ENCODE measurements around the gene SPANXN2. TPM values are rescaled to one million over a fixed set of nuclear protein-coding genes. Genes with fewer than 3 reads are reported as not detected.
"Not testable (repeated sequence)": the region's sequence is repeated elsewhere in the genome, so short reads cannot be mapped to it uniquely, and the experiment has no call there.

Gene SPANXN2, protein sequence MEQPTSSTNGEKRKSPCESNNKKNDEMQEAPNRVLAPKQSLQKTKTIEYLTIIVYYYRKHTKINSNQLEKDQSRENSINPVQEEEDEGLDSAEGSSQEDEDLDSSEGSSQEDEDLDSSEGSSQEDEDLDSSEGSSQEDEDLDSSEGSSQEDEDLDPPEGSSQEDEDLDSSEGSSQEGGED
- total RNA-seq (2021), result not detected in 3 replicates
- not detected for Bru-seq, nascent RNA
- long read RNA-seq, experiment 1, result 0 reads
- long read RNA-seq, experiment 2, result 0 reads
- long read RNA-seq, experiment 3, result 0 reads

DNA sequence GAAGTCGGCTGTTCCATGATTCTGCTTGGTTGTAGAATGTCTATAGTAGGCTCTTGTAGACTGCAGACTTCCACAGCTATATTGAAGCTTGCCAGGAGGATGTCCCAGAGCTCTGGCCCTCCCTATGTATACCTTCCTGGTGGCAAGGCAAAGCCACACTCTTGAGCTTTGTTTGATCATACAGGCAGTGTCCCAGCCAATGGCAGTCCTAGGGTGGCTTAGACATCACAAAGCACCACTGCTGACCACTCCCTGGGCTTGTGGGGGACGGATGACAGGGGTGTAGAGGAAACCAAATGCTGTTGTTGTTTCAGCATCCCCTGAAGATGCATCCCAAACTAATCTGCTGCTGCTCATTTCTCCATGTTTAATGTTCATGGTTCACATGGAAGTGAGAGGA, at the start of gene SPANXN2:
TSS of gene SPANXN2 (minus strand) at position 101 of the 400 bp plus-strand sequence. CDS start at position 17, 84 bp downstream.
- DNase-seq (ENCODE audit: low spot score); POLR2A ChIA-PET; H3K27ac Mint-ChIP-seq; H3K4me3 Mint-ChIP-seq; ATAC-seq; H3K27me3 Mint-ChIP-seq (ENCODE audit: low read depth); CTCF ChIA-PET; H3K4me1 Mint-ChIP-seq: not testable (repeated sequence)
- peaks cover 56% of the 10 kb centered on the region for H3K36me3 Mint-ChIP-seq
- peaks cover 69% of the 10 kb centered on the region for H3K9me3 Mint-ChIP-seq

DNA sequence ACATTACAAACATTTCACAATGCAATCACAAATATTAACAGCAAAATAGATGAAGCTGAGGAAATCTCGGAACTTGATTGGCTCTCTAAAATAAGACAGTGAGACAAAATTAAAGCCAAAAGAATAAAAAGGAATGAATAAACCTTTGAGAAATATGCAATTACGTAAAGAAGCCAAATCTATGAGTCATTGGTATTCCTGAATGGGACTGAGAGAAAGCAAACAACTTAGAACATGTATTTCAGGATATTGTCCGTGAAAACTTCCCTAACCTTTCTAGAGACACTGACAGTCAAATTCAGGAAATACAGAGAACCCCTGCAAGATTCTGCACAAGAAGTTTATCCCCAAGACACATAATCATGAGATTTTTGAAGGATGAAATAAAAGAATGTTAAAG, 48.4 kb upstream of the SPANXN2 start:
- POLR2A ChIA-PET, result no interaction called here
- CTCF ChIA-PET, result no interaction called here
- H3K4me3 Mint-ChIP-seq, result no peak overlapping the region
- H3K9me3 Mint-ChIP-seq, result peaks cover 52% of the 10 kb centered on the region
- TF ChIP-seq TCF7 (CRISPR knock-in tag; IDR thresholded peaks at IDR 0.05; ENCODE audit: low read depth) (no peak), RORB (CRISPR knock-in tag; IDR thresholded peaks at IDR 0.05) (no peak), TP53 (CRISPR knock-in tag; IDR thresholded peaks at IDR 0.05) (no peak), NR1H2 (CRISPR knock-in tag; IDR thresholded peaks at IDR 0.05) (no peak), NFYB (CRISPR knock-in tag; conservative IDR thresholded peaks at IDR 0.05; ENCODE audit: low read depth) (no peak), CREM (CRISPR knock-in tag; IDR thresholded peaks at IDR 0.05) (no peak)
- TF ChIP-seq, protein P1, sequence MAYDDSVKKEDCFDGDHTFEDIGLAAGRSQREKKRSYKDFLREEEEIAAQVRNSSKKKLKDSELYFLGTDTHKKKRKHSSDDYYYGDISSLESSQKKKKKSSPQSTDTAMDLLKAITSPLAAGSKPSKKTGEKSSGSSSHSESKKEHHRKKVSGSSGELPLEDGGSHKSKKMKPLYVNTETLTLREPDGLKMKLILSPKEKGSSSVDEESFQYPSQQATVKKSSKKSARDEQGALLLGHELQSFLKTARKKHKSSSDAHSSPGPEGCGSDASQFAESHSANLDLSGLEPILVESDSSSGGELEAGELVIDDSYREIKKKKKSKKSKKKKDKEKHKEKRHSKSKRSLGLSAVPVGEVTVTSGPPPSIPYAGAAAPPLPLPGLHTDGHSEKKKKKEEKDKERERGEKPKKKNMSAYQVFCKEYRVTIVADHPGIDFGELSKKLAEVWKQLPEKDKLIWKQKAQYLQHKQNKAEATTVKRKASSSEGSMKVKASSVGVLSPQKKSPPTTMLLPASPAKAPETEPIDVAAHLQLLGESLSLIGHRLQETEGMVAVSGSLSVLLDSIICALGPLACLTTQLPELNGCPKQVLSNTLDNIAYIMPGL (CRISPR knock-in tag; IDR thresholded peaks at IDR 0.05), result no peak
- TF ChIP-seq, protein P2, sequence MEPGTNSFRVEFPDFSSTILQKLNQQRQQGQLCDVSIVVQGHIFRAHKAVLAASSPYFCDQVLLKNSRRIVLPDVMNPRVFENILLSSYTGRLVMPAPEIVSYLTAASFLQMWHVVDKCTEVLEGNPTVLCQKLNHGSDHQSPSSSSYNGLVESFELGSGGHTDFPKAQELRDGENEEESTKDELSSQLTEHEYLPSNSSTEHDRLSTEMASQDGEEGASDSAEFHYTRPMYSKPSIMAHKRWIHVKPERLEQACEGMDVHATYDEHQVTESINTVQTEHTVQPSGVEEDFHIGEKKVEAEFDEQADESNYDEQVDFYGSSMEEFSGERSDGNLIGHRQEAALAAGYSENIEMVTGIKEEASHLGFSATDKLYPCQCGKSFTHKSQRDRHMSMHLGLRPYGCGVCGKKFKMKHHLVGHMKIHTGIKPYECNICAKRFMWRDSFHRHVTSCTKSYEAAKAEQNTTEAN (CRISPR knock-in tag; IDR thresholded peaks at IDR 0.05), result no peak
- TF ChIP-seq, protein P3, sequence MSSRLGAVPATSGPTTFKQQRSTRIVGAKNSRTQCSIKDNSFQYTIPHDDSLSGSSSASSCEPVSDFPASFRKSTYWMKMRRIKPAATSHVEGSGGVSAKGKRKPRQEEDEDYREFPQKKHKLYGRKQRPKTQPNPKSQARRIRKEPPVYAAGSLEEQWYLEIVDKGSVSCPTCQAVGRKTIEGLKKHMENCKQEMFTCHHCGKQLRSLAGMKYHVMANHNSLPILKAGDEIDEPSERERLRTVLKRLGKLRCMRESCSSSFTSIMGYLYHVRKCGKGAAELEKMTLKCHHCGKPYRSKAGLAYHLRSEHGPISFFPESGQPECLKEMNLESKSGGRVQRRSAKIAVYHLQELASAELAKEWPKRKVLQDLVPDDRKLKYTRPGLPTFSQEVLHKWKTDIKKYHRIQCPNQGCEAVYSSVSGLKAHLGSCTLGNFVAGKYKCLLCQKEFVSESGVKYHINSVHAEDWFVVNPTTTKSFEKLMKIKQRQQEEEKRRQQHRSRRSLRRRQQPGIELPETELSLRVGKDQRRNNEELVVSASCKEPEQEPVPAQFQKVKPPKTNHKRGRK (CRISPR knock-in tag; IDR thresholded peaks at IDR 0.05; ENCODE audit: borderline replicate concordance), result no peak
- TF ChIP-seq, protein P4, sequence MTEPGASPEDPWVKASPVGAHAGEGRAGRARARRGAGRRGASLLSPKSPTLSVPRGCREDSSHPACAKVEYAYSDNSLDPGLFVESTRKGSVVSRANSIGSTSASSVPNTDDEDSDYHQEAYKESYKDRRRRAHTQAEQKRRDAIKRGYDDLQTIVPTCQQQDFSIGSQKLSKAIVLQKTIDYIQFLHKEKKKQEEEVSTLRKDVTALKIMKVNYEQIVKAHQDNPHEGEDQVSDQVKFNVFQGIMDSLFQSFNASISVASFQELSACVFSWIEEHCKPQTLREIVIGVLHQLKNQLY (CRISPR knock-in tag; IDR thresholded peaks at IDR 0.05), result no peak
- TF ChIP-seq, protein P5, sequence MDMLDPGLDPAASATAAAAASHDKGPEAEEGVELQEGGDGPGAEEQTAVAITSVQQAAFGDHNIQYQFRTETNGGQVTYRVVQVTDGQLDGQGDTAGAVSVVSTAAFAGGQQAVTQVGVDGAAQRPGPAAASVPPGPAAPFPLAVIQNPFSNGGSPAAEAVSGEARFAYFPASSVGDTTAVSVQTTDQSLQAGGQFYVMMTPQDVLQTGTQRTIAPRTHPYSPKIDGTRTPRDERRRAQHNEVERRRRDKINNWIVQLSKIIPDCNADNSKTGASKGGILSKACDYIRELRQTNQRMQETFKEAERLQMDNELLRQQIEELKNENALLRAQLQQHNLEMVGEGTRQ (CRISPR knock-in tag; IDR thresholded peaks at IDR 0.05), result no peak
- TF ChIP-seq, protein P6, sequence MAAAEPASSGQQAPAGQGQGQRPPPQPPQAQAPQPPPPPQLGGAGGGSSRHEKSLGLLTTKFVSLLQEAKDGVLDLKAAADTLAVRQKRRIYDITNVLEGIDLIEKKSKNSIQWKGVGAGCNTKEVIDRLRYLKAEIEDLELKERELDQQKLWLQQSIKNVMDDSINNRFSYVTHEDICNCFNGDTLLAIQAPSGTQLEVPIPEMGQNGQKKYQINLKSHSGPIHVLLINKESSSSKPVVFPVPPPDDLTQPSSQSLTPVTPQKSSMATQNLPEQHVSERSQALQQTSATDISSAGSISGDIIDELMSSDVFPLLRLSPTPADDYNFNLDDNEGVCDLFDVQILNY (CRISPR knock-in tag; IDR thresholded peaks at IDR 0.05), result no peak
- TF ChIP-seq, protein P7, sequence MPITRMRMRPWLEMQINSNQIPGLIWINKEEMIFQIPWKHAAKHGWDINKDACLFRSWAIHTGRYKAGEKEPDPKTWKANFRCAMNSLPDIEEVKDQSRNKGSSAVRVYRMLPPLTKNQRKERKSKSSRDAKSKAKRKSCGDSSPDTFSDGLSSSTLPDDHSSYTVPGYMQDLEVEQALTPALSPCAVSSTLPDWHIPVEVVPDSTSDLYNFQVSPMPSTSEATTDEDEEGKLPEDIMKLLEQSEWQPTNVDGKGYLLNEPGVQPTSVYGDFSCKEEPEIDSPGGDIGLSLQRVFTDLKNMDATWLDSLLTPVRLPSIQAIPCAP (CRISPR knock-in tag; IDR thresholded peaks at IDR 0.05), result no peak
- DNase-seq (ENCODE audit: low spot score) (no peak), ATAC-seq (no peak)
- peaks cover 1% of the 10 kb centered on the region; the same call in 1 of the 2 replicates for H3K27me3 Mint-ChIP-seq (ENCODE audit: low read depth)
- no peaks in the 10 kb centered on the region for H3K4me1 Mint-ChIP-seq
- no peak overlapping the region for H3K27ac Mint-ChIP-seq
- H3K36me3 Mint-ChIP-seq, result peaks cover 43% of the 10 kb centered on the region

DNA sequence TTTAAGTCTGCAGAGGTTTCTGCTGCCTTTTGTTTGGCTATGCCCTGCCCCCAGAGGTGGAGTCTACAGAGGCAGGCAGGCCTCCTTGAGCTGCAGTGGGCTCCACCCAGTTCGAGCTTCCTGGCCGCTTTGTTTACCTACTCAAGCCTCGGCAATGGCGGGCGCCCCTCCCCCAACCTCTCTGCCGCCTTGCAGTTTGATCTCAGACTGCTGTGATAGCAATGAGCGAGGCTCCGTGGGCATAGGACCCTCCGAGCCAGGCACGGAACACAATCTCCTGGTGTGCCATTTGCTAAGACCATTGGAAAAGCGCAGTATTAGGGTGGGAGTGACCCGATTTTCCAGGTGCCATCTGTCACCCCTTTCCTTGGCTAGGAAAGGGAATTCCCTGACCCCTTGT, 47.2 kb upstream of the SPANXN2 start:
- not testable (repeated sequence) for H3K4me3 Mint-ChIP-seq

More for the DNA sequence above, 47.2 kb upstream of the SPANXN2 start:
- H3K27me3 Mint-ChIP-seq (ENCODE audit: low read depth); POLR2A ChIA-PET; DNase-seq (ENCODE audit: low spot score); H3K27ac Mint-ChIP-seq; H3K4me1 Mint-ChIP-seq; CTCF ChIA-PET; ATAC-seq: not testable (repeated sequence)
- Mint-ChIP-seq H3K9me3 (peaks cover 40% of the 10 kb centered on the region), H3K36me3 (peaks cover 32% of the 10 kb centered on the region)
